ENCODE data around the gene SART3.
"Not testable (repeated sequence)": the region's sequence is repeated elsewhere in the genome, so short reads cannot be mapped to it uniquely, and the experiment has no call there.

SART3 gene

GRCh38 chr12:108562348-108563135 is 1.6 kb upstream of the SART3 start, which contains the start of gene ISCU:
Gene ISCU, plus strand, starts transcription at chr12:108562596. Its CDS starts 27 bp downstream, at chr12:108562623.
- peak; percentile 98 to 99 for DNase-seq (ENCODE audit: low read depth in 2 of 2)

GRCh38 chr12:108561852-108562347 is 927 bp upstream of the SART3 start:
- DNase-seq (ENCODE audit: low read depth in 2 of 2) = no peak

DNA sequence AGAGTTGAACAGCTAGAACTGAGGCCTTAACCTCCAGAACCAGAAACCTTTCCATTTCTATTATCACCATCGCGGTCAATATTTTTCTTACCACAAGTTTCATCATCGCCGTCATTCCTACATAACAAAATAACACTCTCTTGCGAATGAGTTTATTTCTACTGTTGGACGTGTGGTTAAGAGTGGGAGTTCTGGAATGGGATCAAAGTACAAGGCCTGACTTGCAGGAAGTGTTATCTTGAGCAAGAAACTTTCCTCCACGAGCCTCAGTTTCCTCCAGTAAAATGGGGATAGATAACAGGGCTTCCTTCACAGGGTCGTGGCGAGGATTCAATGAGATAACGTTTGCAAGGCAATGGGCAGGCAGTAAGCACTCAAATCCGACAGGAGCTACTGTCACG is 652 bp downstream of the SART3 start:
- no peak for DNase-seq (ENCODE audit: low read depth in 2 of 2)

GRCh38 chr12:108559748-108560147 is 1.2 kb downstream of the SART3 start:
- DNase-seq (ENCODE audit: low read depth in 2 of 2) = no peak

- DNase-seq (ENCODE audit: low read depth in 2 of 2) = no peak
Measured at GRCh38 chr12:108559007-108559655, 1.8 kb downstream of the SART3 start.

GRCh38 chr12:108555383-108555782 is 5.6 kb downstream of the SART3 start:
- not testable (repeated sequence) for DNase-seq (ENCODE audit: low read depth in 2 of 2)

- DNase-seq (ENCODE audit: low read depth in 2 of 2) = no peak
Measured at GRCh38 chr12:108553799-108554198, 7.2 kb downstream of the SART3 start.

DNA sequence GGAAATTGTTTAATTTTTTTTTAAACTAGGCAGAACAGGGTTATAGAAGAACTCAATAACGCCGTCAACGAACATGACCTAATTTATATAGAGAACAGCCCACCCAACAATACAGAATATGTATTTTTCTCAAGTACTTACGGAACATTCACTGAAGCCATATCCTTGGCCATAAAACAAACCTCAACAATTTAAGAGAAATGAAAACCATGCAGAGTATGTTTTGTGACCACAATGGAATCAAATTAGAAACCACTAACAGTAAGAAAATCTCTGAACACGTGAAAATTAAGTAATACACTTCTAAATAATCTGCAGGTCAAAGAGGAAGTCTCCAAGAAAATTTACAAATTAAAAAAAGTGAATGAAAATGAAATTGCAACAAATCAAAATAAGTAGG is 9.4 kb downstream of the SART3 start:
- DNase-seq (ENCODE audit: low read depth in 2 of 2) = no peak

GRCh38 chr12:108548954-108549521 is 11.9 kb downstream of the SART3 start:
- no peak for DNase-seq (ENCODE audit: low read depth in 2 of 2)

GRCh38 chr12:108547686-108548085 is 13.3 kb downstream of the SART3 start:
- DNase-seq (ENCODE audit: low read depth in 2 of 2) = no peak

DNA sequence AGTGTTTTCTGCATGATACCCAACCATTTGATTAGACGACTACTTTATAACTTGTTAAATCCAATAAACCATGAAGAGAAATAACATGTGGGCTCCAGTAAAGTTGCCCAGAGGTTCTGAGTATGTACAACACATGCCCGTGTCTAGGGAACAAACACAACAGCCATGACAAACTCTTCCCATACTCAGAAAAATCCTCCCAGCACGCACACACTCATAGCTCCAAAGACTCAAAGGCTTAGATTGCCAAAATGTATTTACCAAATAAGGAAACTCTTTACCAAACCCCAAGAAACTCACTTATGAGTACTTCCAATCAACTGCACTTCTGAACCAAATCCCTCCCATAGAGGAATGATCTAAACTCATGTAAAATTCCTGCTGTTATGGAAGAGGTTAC is 17.3 kb downstream of the SART3 start:
- DNase-seq (ENCODE audit: low read depth in 2 of 2) = no peak

GRCh38 chr12:108542320-108542719 is 18.7 kb downstream of the SART3 start:
- DNase-seq (ENCODE audit: low read depth in 2 of 2) = no peak

DNA sequence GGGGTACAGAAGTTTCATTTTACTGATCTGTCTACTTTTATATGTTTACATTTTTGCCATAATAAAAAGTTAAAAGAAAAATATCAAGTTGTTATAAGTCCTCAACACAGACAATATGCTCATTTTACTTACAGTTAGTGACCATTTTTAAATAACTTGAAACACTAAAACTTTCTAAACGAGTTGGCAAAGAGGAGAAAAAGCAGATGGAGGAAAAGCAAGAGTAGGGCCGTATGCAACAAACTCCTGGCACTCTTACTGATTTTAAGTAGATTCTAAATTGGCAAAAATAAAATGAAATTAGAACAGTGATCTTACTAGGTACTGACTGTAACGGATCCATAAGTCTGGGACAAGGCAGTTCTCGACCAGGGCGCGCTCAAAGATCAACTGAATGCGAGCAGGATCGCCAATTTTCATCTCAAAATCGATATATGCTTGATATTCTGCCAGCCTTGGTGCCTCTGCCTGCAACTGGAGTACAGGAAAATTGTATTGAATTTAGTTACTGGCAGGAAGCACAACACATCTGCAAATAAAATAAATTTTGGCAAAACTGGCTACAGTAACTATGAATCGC is 22.3 kb downstream of the SART3 start:
- no peak for DNase-seq (ENCODE audit: low read depth in 2 of 2)

GRCh38 chr12:108538146-108538545 is 22.8 kb downstream of the SART3 start:
- DNase-seq (ENCODE audit: low read depth in 2 of 2) = no peak

- no peak for DNase-seq (ENCODE audit: low read depth in 2 of 2)
Measured at GRCh38 chr12:108531929-108532848, 28.8 kb downstream of the SART3 start.

- DNase-seq (ENCODE audit: low read depth in 2 of 2) = no peak
Measured at GRCh38 chr12:108530161-108530560, 30.8 kb downstream of the SART3 start.

GRCh38 chr12:108527166-108527496 is 33.8 kb downstream of the SART3 start:
- no peak for DNase-seq (ENCODE audit: low read depth in 2 of 2)

DNA sequence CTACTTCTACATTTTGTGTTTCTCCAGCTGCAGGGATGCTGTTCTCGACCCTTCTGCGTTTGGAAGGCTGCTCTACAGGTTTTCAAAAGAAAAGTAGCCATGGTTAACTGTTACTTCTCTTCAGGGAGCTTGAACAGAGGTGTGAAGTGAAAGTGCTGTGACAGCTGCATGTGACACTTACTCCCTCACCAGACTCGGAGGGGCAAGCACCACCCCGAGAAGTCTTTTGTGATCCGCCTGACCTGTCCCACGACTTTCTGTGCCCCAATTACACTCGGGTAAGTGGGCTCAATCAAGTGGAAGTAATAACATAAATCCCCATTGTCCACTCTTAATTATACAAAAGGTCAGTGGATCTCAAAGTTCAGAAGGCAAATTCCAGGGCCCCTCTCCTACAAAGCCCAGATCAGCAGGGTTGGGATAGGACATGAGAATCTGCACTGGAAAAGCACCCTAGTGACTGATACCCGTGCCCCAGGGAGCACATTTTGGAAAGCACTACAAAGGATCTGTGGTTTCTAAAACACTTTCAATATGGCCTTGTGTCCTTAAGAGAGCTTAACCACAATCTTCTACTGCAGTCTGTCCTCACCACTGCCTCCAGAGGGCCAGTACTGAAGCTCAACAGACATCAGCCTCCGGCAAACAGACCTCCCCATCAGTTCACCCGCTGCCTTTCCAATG is 34.3 kb downstream of the SART3 start:
- no peak for DNase-seq (ENCODE audit: low read depth in 2 of 2)

- no peak for DNase-seq (ENCODE audit: low read depth in 2 of 2)
Measured at GRCh38 chr12:108525681-108526080, 35.3 kb downstream of the SART3 start.

DNA sequence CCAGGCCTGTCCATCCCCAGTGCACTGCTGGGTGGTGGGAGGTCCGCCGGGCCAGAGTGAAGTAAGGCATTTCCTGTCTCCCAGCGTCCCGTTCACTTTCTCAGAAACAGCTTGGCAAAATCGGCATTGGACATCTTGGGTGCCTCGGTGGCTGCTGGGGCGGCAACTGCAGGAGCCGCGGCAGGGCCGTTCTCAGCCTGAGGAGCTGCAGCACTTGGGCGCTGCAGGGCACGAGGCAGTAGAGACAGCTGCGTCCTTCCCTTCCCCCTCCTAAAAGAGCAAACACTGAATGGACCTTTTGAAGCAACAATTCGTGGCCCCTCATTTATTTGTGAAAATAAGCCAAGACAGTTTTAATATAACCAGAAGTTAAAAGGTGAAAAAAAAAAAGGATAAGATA is 37.6 kb downstream of the SART3 start:
- DNase-seq (ENCODE audit: low read depth in 2 of 2) = no peak

DNA sequence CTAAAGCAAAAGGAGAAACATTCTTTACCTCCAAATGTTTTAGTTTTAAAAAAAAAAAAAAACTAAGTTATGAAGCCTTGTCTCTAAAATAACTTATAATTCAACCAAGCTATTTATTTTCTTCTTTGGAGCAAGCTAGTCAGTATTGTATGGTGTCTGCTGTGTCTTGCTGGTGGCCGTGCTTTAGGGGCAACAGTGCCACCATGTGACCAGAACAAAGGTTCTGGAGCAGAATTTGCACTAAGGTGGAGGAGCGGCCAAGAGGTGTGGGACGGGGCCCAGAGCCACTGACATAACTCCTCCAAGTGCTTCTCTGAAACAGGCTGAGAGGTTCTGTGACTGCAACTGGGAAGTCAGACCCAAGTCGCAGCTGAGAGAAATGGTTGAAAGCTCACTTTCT is 41.4 kb downstream of the SART3 start:
- DNase-seq (ENCODE audit: low read depth in 2 of 2) = no peak

Measured in stimulated activated CD4-positive, alpha-beta T cell treated with anti-CD3 and anti-CD28 coated beads, Interleukin-12 subunit alpha, Interleukin-12 subunit beta, amount 100 ng/mL, for 24 hours (primary cell).